IPS-20b (cell line): ENCODE measurements around the gene SIRPB2.

Experiments used
- H3K27ac ChIP-seq: one replicate; pipeline ENCODE4 v1.5.1; 2013; ENCODE audit warnings: low read length
- H3K27me3 ChIP-seq: 2 replicates; pipeline ENCODE4 v1.6.1; 2013; ENCODE audit warnings: mild to moderate bottlenecking, low read length, inconsistent platforms; ENCODE audit not compliant: insufficient read depth
- H3K36me3 ChIP-seq: 2 replicates; pipeline ENCODE4 v1.6.1; 2013; ENCODE audit warnings: low read depth, mild to moderate bottlenecking, inconsistent platforms, low read length, moderate library complexity; ENCODE audit not compliant: insufficient read depth
- H3K4me1 ChIP-seq: 2 replicates; pipeline ENCODE4 v1.6.1; 2013; ENCODE audit warnings: mild to moderate bottlenecking, control low read depth, inconsistent platforms, low read length, moderate library complexity; ENCODE audit not compliant: insufficient read depth
- H3K4me3 ChIP-seq: 2 replicates; pipeline ENCODE4 v1.5.1; 2013; ENCODE audit warnings: mild to moderate bottlenecking, low read length, inconsistent platforms
- H3K9ac ChIP-seq: 2 replicates; pipeline ENCODE4 v1.6.1; 2013; ENCODE audit warnings: low read depth, mild to moderate bottlenecking, inconsistent platforms, low read length, moderate library complexity
- H3K9me3 ChIP-seq: 2 replicates; pipeline ENCODE4 v1.6.1; 2013; ENCODE audit warnings: mild to moderate bottlenecking, low read depth, low read length, inconsistent platforms; ENCODE audit not compliant: insufficient read depth

The SIRPB2 gene

GRCh38 chr20:1450926-1451491, 40.2 kb downstream of the SIRPB2 start:
- no peaks in the 10 kb centered on the region for H3K27me3 ChIP-seq
- H3K9me3 ChIP-seq: no peaks in the 10 kb centered on the region
- H3K36me3 ChIP-seq: peaks cover 100% of the 10 kb centered on the region
- no peak overlapping the region for H3K4me3 ChIP-seq
- H3K27ac ChIP-seq: no peak overlapping the region
- no peak overlapping the region for H3K9ac ChIP-seq
- no peaks in the 10 kb centered on the region for H3K4me1 ChIP-seq

GRCh38 chr20:1449370-1449769, 41.9 kb downstream of the SIRPB2 start:
- Histone ChIP-seq H3K27ac (no peak overlapping the region), H3K4me3 (no peak overlapping the region), H3K27me3 (no peaks in the 10 kb centered on the region), H3K9ac (no peak overlapping the region), H3K9me3 (no peaks in the 10 kb centered on the region), H3K36me3 (peaks cover 100% of the 10 kb centered on the region), H3K4me1 (no peaks in the 10 kb centered on the region)

GRCh38 chr20:1448081-1448620, 43.1 kb downstream of the SIRPB2 start:
- Histone ChIP-seq H3K27ac (no peak overlapping the region), H3K27me3 (no peaks in the 10 kb centered on the region), H3K36me3 (peaks cover 100% of the 10 kb centered on the region), H3K4me3 (no peak overlapping the region), H3K4me1 (no peaks in the 10 kb centered on the region), H3K9ac (no peak overlapping the region), H3K9me3 (no peaks in the 10 kb centered on the region)

- Histone ChIP-seq H3K9me3 (no peaks in the 10 kb centered on the region), H3K36me3 (peaks cover 99% of the 10 kb centered on the region)
Observed at GRCh38 chr20:1446536-1446935, 44.7 kb downstream of the SIRPB2 start.

GRCh38 chr20:1443085-1443484, 48.1 kb downstream of the SIRPB2 start:
- H3K27ac ChIP-seq: no peak overlapping the region
- peaks cover 65% of the 10 kb centered on the region for H3K36me3 ChIP-seq
- H3K27me3 ChIP-seq: no peaks in the 10 kb centered on the region
- H3K4me1 ChIP-seq: no peaks in the 10 kb centered on the region
- no peaks in the 10 kb centered on the region for H3K9me3 ChIP-seq
- H3K4me3 ChIP-seq: no peak overlapping the region
- no peak overlapping the region for H3K9ac ChIP-seq

More at GRCh38 chr20:1446536-1446935, 44.7 kb downstream of the SIRPB2 start:
- H3K27ac ChIP-seq: no peak overlapping the region
- H3K27me3 ChIP-seq: no peaks in the 10 kb centered on the region
- no peak overlapping the region for H3K4me3 ChIP-seq
- H3K9ac ChIP-seq: no peak overlapping the region
- no peaks in the 10 kb centered on the region for H3K4me1 ChIP-seq

- Histone ChIP-seq H3K4me3 (no peak overlapping the region), H3K36me3 (peaks cover 57% of the 10 kb centered on the region), H3K9me3 (no peaks in the 10 kb centered on the region), H3K27ac (no peak overlapping the region), H3K27me3 (no peaks in the 10 kb centered on the region), H3K4me1 (no peaks in the 10 kb centered on the region), H3K9ac (no peak overlapping the region)
Observed at GRCh38 chr20:1442304-1442703, 48.9 kb downstream of the SIRPB2 start.

GRCh38 chr20:1441133-1441532, 50.1 kb downstream of the SIRPB2 start:
- H3K9me3 ChIP-seq: no peaks in the 10 kb centered on the region
- no peaks in the 10 kb centered on the region for H3K27me3 ChIP-seq
- H3K9ac ChIP-seq: no peak overlapping the region
- H3K27ac ChIP-seq: no peak overlapping the region
- peaks cover 45% of the 10 kb centered on the region for H3K36me3 ChIP-seq
- no peak overlapping the region for H3K4me3 ChIP-seq
- no peaks in the 10 kb centered on the region for H3K4me1 ChIP-seq

- Histone ChIP-seq H3K27ac (no peak overlapping the region), H3K36me3 (peaks cover 34% of the 10 kb centered on the region), H3K4me1 (no peaks in the 10 kb centered on the region), H3K4me3 (no peak overlapping the region), H3K9ac (no peak overlapping the region), H3K27me3 (no peaks in the 10 kb centered on the region), H3K9me3 (no peaks in the 10 kb centered on the region)
Observed at GRCh38 chr20:1440024-1440423, 51.2 kb downstream of the SIRPB2 start.

GRCh38 chr20:1438361-1438760, 52.9 kb downstream of the SIRPB2 start:
- Histone ChIP-seq H3K9me3 (peaks cover 11% of the 10 kb centered on the region), H3K4me1 (no peaks in the 10 kb centered on the region), H3K27me3 (no peaks in the 10 kb centered on the region), H3K27ac (no peak overlapping the region), H3K36me3 (peaks cover 18% of the 10 kb centered on the region), H3K4me3 (no peak overlapping the region), H3K9ac (no peak overlapping the region)

- H3K4me1 ChIP-seq: no peaks in the 10 kb centered on the region; the same call in 1 of the 2 replicates
- H3K9me3 ChIP-seq: peaks cover 19% of the 10 kb centered on the region
- H3K9ac ChIP-seq: no peak overlapping the region
- no peaks in the 10 kb centered on the region for H3K27me3 ChIP-seq
- no peak overlapping the region for H3K27ac ChIP-seq
- H3K36me3 ChIP-seq: peaks cover 8% of the 10 kb centered on the region; the same call in 1 of the 2 replicates
- no peak overlapping the region for H3K4me3 ChIP-seq
Observed at GRCh38 chr20:1437235-1437904, 53.9 kb downstream of the SIRPB2 start.

GRCh38 chr20:1436263-1436662, 55.0 kb downstream of the SIRPB2 start:
- Histone ChIP-seq H3K4me3 (no peak overlapping the region), H3K4me1 (no peaks in the 10 kb centered on the region; the same call in 1 of the 2 replicates), H3K9ac (no peak overlapping the region), H3K9me3 (peaks cover 22% of the 10 kb centered on the region), H3K27me3 (no peaks in the 10 kb centered on the region), H3K27ac (no peak overlapping the region), H3K36me3 (no peaks in the 10 kb centered on the region; the same call in 1 of the 2 replicates)

- Histone ChIP-seq H3K27ac (no peak overlapping the region), H3K4me3 (no peak overlapping the region), H3K4me1 (peaks cover 7% of the 10 kb centered on the region; the same call in 1 of the 2 replicates), H3K36me3 (no peaks in the 10 kb centered on the region; the same call in 1 of the 2 replicates), H3K27me3 (no peaks in the 10 kb centered on the region), H3K9me3 (peaks cover 22% of the 10 kb centered on the region), H3K9ac (no peak overlapping the region)
Observed at GRCh38 chr20:1435337-1435699, 55.9 kb downstream of the SIRPB2 start.
